GM13977 (cell line): ENCODE measurements around the gene HDHD3.

Experiments
- DNase-seq: peaks from one replicate; pipeline ENCODE4 v3.0.0; 2012; ENCODE audit warnings: low spot score
- CTCF ChIP-seq: IDR thresholded peaks from 2 replicates; pipeline ENCODE4 v1.5.1; 2012; ENCODE audit warnings: mild to moderate bottlenecking, control low read depth; ENCODE audit not compliant: insufficient read depth; ENCODE audit errors: extremely low read depth, missing control alignments
- in situ Hi-C: fragments of 300-500 bp; cut with MboI; formaldehyde crosslinking; loops from one replicate; pipeline ENCODE4 v1.12.0; 2022; ENCODE audit warnings: low sequenced_read_pairs, low pct_unique_long_range_greater_than_20kb, mixed read lengths, inconsistent platforms; ENCODE audit not compliant: unreplicated experiment

Gene HDHD3

DNA sequence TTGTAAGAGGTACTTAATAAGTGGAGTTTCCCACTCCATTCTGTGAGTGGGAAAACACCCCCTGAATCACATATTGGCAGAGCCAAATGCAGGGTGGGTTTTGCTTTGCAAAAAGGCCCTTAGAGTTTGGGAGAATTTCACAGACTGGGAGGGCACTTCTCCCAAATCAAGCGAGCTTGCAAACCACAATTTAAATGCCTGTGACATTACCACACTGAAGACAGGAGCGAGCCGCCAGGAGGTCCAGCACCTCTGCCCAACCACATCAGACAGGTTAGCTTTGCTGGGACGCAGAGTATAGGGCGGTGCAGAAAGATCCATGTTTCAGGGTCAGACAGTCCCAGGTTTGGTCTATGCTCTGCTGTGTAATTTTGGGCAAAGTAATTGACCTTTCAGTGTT is 22.0 kb upstream of the HDHD3 start:
- in situ Hi-C loops = no loop called here
- DNase-seq = no peak
- TF ChIP-seq CTCF = no peak

GRCh38 chr9:113397203-113397631 is 20.4 kb upstream of the HDHD3 start:
- in situ Hi-C loops = no loop called here
- no peak for DNase-seq
- no peak for TF ChIP-seq CTCF

GRCh38 chr9:113395000-113395861 is 18.4 kb upstream of the HDHD3 start:
- TF ChIP-seq CTCF = no peak
- no peak for DNase-seq
- in situ Hi-C loops = no loop called here

DNA sequence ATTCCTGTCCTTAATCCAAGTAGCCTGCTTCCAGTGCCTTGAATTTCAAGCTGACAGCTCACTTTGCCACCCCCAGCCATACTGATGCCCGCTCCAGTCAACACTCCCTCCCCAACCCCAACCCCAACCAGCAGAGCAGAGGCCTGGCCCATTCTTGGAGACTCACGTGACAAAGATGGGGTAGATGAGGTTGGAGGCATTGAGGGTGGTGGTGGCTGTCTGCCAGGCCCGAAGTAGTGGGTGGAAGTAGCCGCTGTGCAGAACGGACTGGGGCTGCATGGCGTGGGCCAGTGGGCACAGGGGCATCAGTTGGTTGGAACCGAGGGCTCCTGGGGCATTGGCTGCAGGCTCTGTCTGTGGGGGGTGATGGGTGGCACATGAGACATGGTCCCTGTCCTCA is 16.5 kb upstream of the HDHD3 start:
- no peak for DNase-seq
- no peak for TF ChIP-seq CTCF
- in situ Hi-C loops = no loop called here

GRCh38 chr9:113391917-113392316 is 15.1 kb upstream of the HDHD3 start:
- in situ Hi-C loops = no loop called here
- TF ChIP-seq CTCF = no peak
- DNase-seq = no peak

GRCh38 chr9:113390192-113390960 is 13.6 kb upstream of the HDHD3 start:
- DNase-seq = no peak
- in situ Hi-C loops = no loop called here
- no peak for TF ChIP-seq CTCF
